IPS DF 6.9 (cell line): ENCODE data around the gene SGCG.

Source experiments
- DNase-seq: peaks from one replicate; pipeline ENCODE4 v3.0.0-alpha.2; 2013; ENCODE audit warnings: low read depth, low spot score
- H3K27ac ChIP-seq: one replicate; pipeline ENCODE4 v1.5.1; 2013; ENCODE audit warnings: low read length, control low read depth
- H3K27me3 ChIP-seq: 2 replicates; pipeline ENCODE4 v1.6.1; 2013; ENCODE audit warnings: mild to moderate bottlenecking, low read length; ENCODE audit not compliant: control insufficient read depth, insufficient read depth
- H3K36me3 ChIP-seq: 2 replicates; pipeline ENCODE4 v1.6.1; 2013; ENCODE audit warnings: low read length; ENCODE audit not compliant: control insufficient read depth, insufficient read depth
- H3K4me1 ChIP-seq: 2 replicates; pipeline ENCODE4 v1.6.1; 2013; ENCODE audit warnings: low read length; ENCODE audit not compliant: control insufficient read depth, insufficient read depth
- H3K4me3 ChIP-seq: 2 replicates; pipeline ENCODE4 v1.5.1; 2013; ENCODE audit warnings: mild to moderate bottlenecking, low read length
- H3K9me3 ChIP-seq: 2 replicates; pipeline ENCODE4 v1.6.1; 2013; ENCODE audit warnings: low read length, inconsistent platforms; ENCODE audit not compliant: control insufficient read depth, insufficient read depth
- WGBS: extraction: QIAGEN DNeasy Blood & Tissue Kit; methylation state at CpG from one replicate; pipeline ENCODE4 v1.1.7; 2013; ENCODE audit warnings: mixed read lengths, missing lambda C conversion rate; ENCODE audit not compliant: insufficient read length, insufficient coverage; 5-methylcytosine and 5-hydroxymethylcytosine counted together

Gene SGCG

GRCh38 chr13:23350009-23350408 is 169.2 kb downstream of the SGCG start:
- Histone ChIP-seq H3K4me3 (no peak overlapping the region), H3K4me1 (no peaks in the 10 kb centered on the region), H3K9me3 (no peaks in the 10 kb centered on the region), H3K36me3 (peaks cover 6% of the 10 kb centered on the region; the same call in 1 of the 2 replicates), H3K27me3 (no peaks in the 10 kb centered on the region), H3K27ac (no peak overlapping the region)
- no peak for DNase-seq
- WGBS: no CpG with 5 or more reads among the region's 3 CpGs

DNA sequence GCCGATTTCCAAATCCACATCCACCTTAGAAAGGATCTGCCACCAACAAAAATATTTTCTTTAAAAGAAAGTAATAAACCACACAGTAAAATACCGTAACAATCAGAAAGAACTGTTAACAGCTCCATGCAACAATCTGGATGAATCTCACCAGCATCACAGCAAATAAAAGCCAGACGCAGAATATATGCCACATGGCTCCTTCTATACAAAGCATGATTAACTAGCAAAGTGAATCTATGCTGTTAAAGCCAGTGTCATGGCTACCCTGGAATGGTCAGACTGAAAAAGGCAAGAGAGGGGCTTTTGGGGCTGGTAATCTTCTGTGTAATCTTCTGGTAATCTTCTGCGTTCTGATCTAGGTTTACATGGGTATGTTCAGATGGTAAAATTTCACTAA is 171.4 kb downstream of the SGCG start:
- Histone ChIP-seq H3K27me3 (no peaks in the 10 kb centered on the region), H3K4me3 (no peak overlapping the region), H3K36me3 (peaks cover 9% of the 10 kb centered on the region; the same call in 1 of the 2 replicates), H3K4me1 (no peaks in the 10 kb centered on the region), H3K9me3 (no peaks in the 10 kb centered on the region), H3K27ac (no peak overlapping the region)
- no CpG with 5 or more reads among the region's 4 CpGs for WGBS
- no peak for DNase-seq

GRCh38 chr13:23354520-23354919 is 173.7 kb downstream of the SGCG start:
- H3K4me1 ChIP-seq: no peaks in the 10 kb centered on the region
- no CpG with 5 or more reads among the region's 5 CpGs for WGBS
- no peak for DNase-seq
- no peaks in the 10 kb centered on the region for H3K27me3 ChIP-seq
- no peaks in the 10 kb centered on the region for H3K9me3 ChIP-seq
- H3K4me3 ChIP-seq: no peak overlapping the region
- H3K27ac ChIP-seq: no peak overlapping the region
- H3K36me3 ChIP-seq: peaks cover 9% of the 10 kb centered on the region; the same call in 1 of the 2 replicates

DNA sequence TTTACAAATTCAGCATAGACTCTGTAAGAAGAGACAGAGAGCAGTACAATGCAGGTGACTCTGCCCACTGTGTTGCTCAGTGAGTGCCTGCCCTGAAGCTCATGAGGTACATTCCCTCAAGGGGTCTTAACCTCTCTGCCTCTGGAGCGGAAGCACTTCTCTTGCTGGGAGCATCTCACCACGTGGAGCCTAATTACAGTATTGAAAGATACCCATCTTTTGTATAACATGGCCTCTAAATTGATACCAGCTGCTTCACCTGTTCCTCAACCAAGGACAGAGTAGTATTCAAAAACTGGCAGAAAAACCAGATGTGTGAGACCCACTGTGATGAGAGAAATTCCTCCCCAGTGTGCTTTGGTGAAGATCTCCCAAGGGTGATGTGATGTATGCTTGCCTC is 175.6 kb downstream of the SGCG start:
- Histone ChIP-seq H3K36me3 (peaks cover 7% of the 10 kb centered on the region; the same call in 1 of the 2 replicates), H3K27me3 (no peaks in the 10 kb centered on the region), H3K4me1 (no peaks in the 10 kb centered on the region), H3K9me3 (no peaks in the 10 kb centered on the region), H3K4me3 (no peak overlapping the region), H3K27ac (no peak overlapping the region)
- no peak for DNase-seq
- no CpG with 5 or more reads among the region's 2 CpGs for WGBS

DNA sequence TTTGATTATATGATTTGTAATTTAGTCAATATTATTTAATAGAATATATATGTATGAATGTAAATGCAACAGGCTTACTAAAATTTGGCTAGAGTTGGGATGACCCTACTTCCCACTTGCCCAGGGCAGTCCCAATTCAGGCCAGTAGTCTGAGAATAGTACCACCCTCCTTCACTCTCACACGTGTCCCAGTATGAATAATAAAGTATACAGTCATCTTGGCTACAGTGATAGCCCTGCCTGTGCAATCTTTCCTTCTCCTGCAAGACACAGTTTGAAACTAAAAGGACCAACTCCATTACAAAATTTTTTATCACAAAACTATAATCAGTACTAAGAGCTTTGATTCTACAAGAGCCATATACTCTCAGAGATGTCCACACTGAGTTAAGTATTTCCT is 176.6 kb downstream of the SGCG start:
- Histone ChIP-seq H3K27ac (no peak overlapping the region), H3K36me3 (peaks cover 7% of the 10 kb centered on the region; the same call in 1 of the 2 replicates), H3K27me3 (no peaks in the 10 kb centered on the region), H3K4me3 (no peak overlapping the region), H3K9me3 (no peaks in the 10 kb centered on the region), H3K4me1 (no peaks in the 10 kb centered on the region)
- no CpG with 5 or more reads among the region's 1 CpG for WGBS
- no peak for DNase-seq

- H3K4me3 ChIP-seq: no peak overlapping the region
- H3K4me1 ChIP-seq: no peaks in the 10 kb centered on the region
- H3K27ac ChIP-seq: no peak overlapping the region
- no peak for DNase-seq
- H3K9me3 ChIP-seq: no peaks in the 10 kb centered on the region
- no CpG with 5 or more reads among the region's 1 CpG for WGBS
- H3K27me3 ChIP-seq: no peaks in the 10 kb centered on the region
- H3K36me3 ChIP-seq: peaks cover 4% of the 10 kb centered on the region; the same call in 1 of the 2 replicates
Observed at GRCh38 chr13:23359882-23360281, 179.1 kb downstream of the SGCG start.

DNA sequence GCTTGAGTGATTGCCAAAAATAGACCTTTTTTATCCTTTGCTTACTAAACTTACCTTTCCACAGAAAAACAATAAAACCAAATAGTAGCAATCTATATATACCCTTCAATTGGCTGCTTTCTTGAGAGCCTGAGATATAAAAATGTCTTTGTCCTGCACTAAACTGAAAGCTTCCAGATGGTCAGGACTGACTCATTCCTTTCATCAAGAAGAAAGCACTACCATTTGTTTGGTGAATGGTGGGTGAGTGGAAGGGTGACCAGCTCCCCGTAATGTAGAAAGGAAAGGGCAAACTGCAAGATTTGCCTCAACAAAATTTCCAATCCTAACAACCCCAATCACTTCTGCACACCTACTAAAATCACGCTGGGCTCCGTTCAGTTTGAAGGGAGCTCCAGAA is 184.9 kb downstream of the SGCG start:
- no CpG with 5 or more reads among the region's 3 CpGs for WGBS
- peaks cover 9% of the 10 kb centered on the region; the same call in 1 of the 2 replicates for H3K36me3 ChIP-seq

GRCh38 chr13:23367907-23368306 is 187.1 kb downstream of the SGCG start:
- Histone ChIP-seq H3K27me3 (no peaks in the 10 kb centered on the region), H3K36me3 (peaks cover 9% of the 10 kb centered on the region; the same call in 1 of the 2 replicates), H3K4me1 (no peaks in the 10 kb centered on the region), H3K27ac (no peak overlapping the region), H3K4me3 (no peak overlapping the region), H3K9me3 (no peaks in the 10 kb centered on the region)
- WGBS: no CpG with 5 or more reads among the region's 6 CpGs
- DNase-seq: no peak

More for the DNA sequence above, 184.9 kb downstream of the SGCG start:
- H3K27me3 ChIP-seq: no peaks in the 10 kb centered on the region
- DNase-seq: no peak
- H3K9me3 ChIP-seq: no peaks in the 10 kb centered on the region
- no peaks in the 10 kb centered on the region for H3K4me1 ChIP-seq
- no peak overlapping the region for H3K27ac ChIP-seq
- H3K4me3 ChIP-seq: no peak overlapping the region

DNA sequence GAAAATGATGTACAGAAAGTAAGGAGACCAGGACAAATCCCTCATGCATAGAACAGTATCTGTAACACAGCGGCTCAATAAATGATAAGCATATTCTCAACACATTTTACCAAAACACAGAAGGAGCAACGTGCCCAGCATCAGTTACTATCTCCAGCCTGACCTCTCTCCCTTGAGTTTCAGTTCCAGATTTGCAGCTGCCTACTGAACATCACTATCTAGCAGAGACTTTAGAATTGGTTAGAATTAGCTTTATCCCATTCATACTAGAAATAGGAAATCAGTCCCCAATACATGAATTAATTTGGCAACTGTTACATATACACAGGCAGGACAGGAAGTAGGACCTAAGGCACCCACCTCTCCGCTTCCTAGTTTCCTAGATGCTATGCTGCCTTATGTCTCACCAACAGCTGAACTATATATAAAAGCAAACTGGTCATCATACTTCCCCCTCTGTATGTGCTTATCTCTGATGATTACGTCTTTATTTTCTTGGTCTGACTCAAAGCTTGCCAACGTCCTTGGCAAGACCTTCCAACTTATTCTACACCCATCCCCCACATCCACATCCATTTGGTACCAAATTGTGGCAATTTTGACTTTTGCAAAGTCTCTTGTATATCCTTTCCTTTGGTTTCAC is 191.6 kb downstream of the SGCG start:
- H3K4me1 ChIP-seq: no peaks in the 10 kb centered on the region
- no peaks in the 10 kb centered on the region for H3K9me3 ChIP-seq
- H3K4me3 ChIP-seq: no peak overlapping the region
- H3K27me3 ChIP-seq: no peaks in the 10 kb centered on the region
- no peak overlapping the region for H3K27ac ChIP-seq
- peaks cover 2% of the 10 kb centered on the region; the same call in 1 of the 2 replicates for H3K36me3 ChIP-seq
- no CpG with 5 or more reads among the region's 5 CpGs for WGBS
- DNase-seq: no peak
